ENCODE results near the gene SIAH2. TPM values are rescaled to one million over a fixed set of nuclear protein-coding genes. Genes with fewer than 3 reads are reported as not detected.
A peak's percentile ranks its signal among the peaks of the same experiment; 100 is the strongest.

SIAH2 gene
- total RNA-seq, 1 donor from 2014 or later, result 27.6 TPM

- no peak for TF ChIP-seq CTCF (IDR thresholded peaks at IDR 0.05)
- Mint-ChIP-seq H3K36me3 (ENCODE audit: unreplicated experiment) (peaks cover 20% of the 10 kb centered on the region), H3K27ac (ENCODE audit: unreplicated experiment) (peak overlapping the region; percentile 34), H3K9me3 (ENCODE audit: unreplicated experiment) (no peaks in the 10 kb centered on the region), H3K27me3 (ENCODE audit: unreplicated experiment) (no peaks in the 10 kb centered on the region), H3K4me3 (ENCODE audit: unreplicated experiment) (no peak overlapping the region), H3K4me1 (ENCODE audit: unreplicated experiment) (peaks cover 58% of the 10 kb centered on the region)
- no peak for DNase-seq (ENCODE audit: extremely low spot score, unreplicated experiment)
Measured at GRCh38 chr3:150756491-150757059, 6.4 kb downstream of the SIAH2 start.

GRCh38 chr3:150755902-150756301 is 7.1 kb downstream of the SIAH2 start:
- Mint-ChIP-seq H3K4me1 (ENCODE audit: unreplicated experiment) (peaks cover 53% of the 10 kb centered on the region), H3K27me3 (ENCODE audit: unreplicated experiment) (no peaks in the 10 kb centered on the region), H3K36me3 (ENCODE audit: unreplicated experiment) (peaks cover 20% of the 10 kb centered on the region), H3K9me3 (ENCODE audit: unreplicated experiment) (no peaks in the 10 kb centered on the region), H3K27ac (ENCODE audit: unreplicated experiment) (no peak overlapping the region), H3K4me3 (ENCODE audit: unreplicated experiment) (no peak overlapping the region)
- no peak for DNase-seq (ENCODE audit: extremely low spot score, unreplicated experiment)
- no peak for TF ChIP-seq CTCF (IDR thresholded peaks at IDR 0.05)

GRCh38 chr3:150754896-150755295 is 8.1 kb downstream of the SIAH2 start:
- Mint-ChIP-seq H3K4me3 (ENCODE audit: unreplicated experiment) (no peak overlapping the region), H3K36me3 (ENCODE audit: unreplicated experiment) (peaks cover 23% of the 10 kb centered on the region), H3K27ac (ENCODE audit: unreplicated experiment) (no peak overlapping the region), H3K9me3 (ENCODE audit: unreplicated experiment) (no peaks in the 10 kb centered on the region), H3K27me3 (ENCODE audit: unreplicated experiment) (no peaks in the 10 kb centered on the region), H3K4me1 (ENCODE audit: unreplicated experiment) (peaks cover 46% of the 10 kb centered on the region)
- TF ChIP-seq CTCF (IDR thresholded peaks at IDR 0.05), result no peak
- DNase-seq (ENCODE audit: extremely low spot score, unreplicated experiment), result no peak

GRCh38 chr3:150751781-150752263 is 11.1 kb downstream of the SIAH2 start:
- Mint-ChIP-seq H3K27me3 (ENCODE audit: unreplicated experiment) (no peaks in the 10 kb centered on the region), H3K4me3 (ENCODE audit: unreplicated experiment) (no peak overlapping the region), H3K9me3 (ENCODE audit: unreplicated experiment) (no peaks in the 10 kb centered on the region), H3K36me3 (ENCODE audit: unreplicated experiment) (peaks cover 15% of the 10 kb centered on the region), H3K27ac (ENCODE audit: unreplicated experiment) (no peak overlapping the region), H3K4me1 (ENCODE audit: unreplicated experiment) (peaks cover 36% of the 10 kb centered on the region)
- no peak for TF ChIP-seq CTCF (IDR thresholded peaks at IDR 0.05)
- no peak for DNase-seq (ENCODE audit: extremely low spot score, unreplicated experiment)

- Mint-ChIP-seq H3K27ac (ENCODE audit: unreplicated experiment) (no peak overlapping the region), H3K4me1 (ENCODE audit: unreplicated experiment) (peaks cover 48% of the 10 kb centered on the region), H3K4me3 (ENCODE audit: unreplicated experiment) (no peak overlapping the region), H3K27me3 (ENCODE audit: unreplicated experiment) (no peaks in the 10 kb centered on the region), H3K36me3 (ENCODE audit: unreplicated experiment) (peaks cover 15% of the 10 kb centered on the region), H3K9me3 (ENCODE audit: unreplicated experiment) (no peaks in the 10 kb centered on the region)
- no peak for TF ChIP-seq CTCF (IDR thresholded peaks at IDR 0.05)
- DNase-seq (ENCODE audit: extremely low spot score, unreplicated experiment), result no peak
Measured at GRCh38 chr3:150749255-150749654, 13.7 kb downstream of the SIAH2 start.

Measured in osteocyte (in vitro differentiated cells).